GM12872 (cell line): ENCODE measurements around the gene DAG1.

ENCODE experiments used
- CTCF ChIP-seq: IDR thresholded peaks from 3 replicates; pipeline ENCODE4 v1.5.1; 2011; ENCODE audit warnings: low read depth, mild to moderate bottlenecking, low read length, moderate library complexity; ENCODE audit not compliant: insufficient read depth

The DAG1 gene

GRCh38 chr3:49471856-49472495 lies 1.9 kb downstream of the DAG1 start:
- TF ChIP-seq CTCF = no peak

GRCh38 chr3:49476563-49476962 lies 6.5 kb downstream of the DAG1 start:
- no peak for TF ChIP-seq CTCF

GRCh38 chr3:49482766-49483165 lies 12.7 kb downstream of the DAG1 start:
- no peak for TF ChIP-seq CTCF

GRCh38 chr3:49484471-49484870 lies 14.4 kb downstream of the DAG1 start:
- no peak for TF ChIP-seq CTCF

GRCh38 chr3:49489247-49489646 lies 19.2 kb downstream of the DAG1 start:
- TF ChIP-seq CTCF = no peak

GRCh38 chr3:49492969-49493368 lies 22.9 kb downstream of the DAG1 start:
- no peak for TF ChIP-seq CTCF

- TF ChIP-seq CTCF = no peak
Observed at GRCh38 chr3:49493901-49494300, 23.8 kb downstream of the DAG1 start.

GRCh38 chr3:49495023-49495422 lies 25.0 kb downstream of the DAG1 start:
- no peak for TF ChIP-seq CTCF
